Breast epithelium (tissue), 3 donors: Measurements from ENCODE around the gene DEFB108B.
"Not testable (repeated sequence)": the region's sequence is repeated elsewhere in the genome, so short reads cannot be mapped to it uniquely, and the experiment has no call there.

ENCODE experiments used
- POLR2A ChIP-seq: fragments of 450-650 bp; IDR thresholded peaks from one replicate; pipeline ENCODE4 v1.6.1; 2016; ENCODE audit warnings: antibody characterized with exemption, mild to moderate bottlenecking, moderate library complexity
- TF ChIP-seq, protein P1 (sequence below), 3 donors: fragments of 450-650 bp; IDR thresholded peaks; one replicate each; pipeline ENCODE4 v1.5.1; 2016 to 2017; ENCODE audit warnings: antibody characterized with exemption in 3 of 3, mild to moderate bottlenecking in 3 of 3, moderate library complexity in 3 of 3

DNA sequence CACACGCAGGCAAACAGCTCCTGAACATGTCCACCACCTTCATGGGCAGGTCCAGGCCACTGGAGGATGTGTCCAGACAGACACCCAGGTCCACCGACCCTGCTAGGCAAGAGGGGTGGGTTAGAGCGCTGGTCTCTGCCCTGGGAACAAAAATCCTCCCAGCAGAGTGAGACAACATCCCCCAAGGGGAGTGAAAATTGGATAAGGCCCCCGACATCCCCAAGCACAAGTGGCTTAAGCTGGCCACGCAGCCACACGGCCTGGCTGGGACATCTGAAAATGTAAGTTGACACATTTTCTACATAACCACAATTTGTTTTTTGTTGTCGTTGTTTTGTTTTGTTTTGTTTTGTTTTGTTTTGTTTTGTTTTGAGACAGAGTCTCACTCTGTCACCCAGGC, 30.1 kb upstream of the DEFB108B start:
- TF ChIP-seq, protein P1, sequence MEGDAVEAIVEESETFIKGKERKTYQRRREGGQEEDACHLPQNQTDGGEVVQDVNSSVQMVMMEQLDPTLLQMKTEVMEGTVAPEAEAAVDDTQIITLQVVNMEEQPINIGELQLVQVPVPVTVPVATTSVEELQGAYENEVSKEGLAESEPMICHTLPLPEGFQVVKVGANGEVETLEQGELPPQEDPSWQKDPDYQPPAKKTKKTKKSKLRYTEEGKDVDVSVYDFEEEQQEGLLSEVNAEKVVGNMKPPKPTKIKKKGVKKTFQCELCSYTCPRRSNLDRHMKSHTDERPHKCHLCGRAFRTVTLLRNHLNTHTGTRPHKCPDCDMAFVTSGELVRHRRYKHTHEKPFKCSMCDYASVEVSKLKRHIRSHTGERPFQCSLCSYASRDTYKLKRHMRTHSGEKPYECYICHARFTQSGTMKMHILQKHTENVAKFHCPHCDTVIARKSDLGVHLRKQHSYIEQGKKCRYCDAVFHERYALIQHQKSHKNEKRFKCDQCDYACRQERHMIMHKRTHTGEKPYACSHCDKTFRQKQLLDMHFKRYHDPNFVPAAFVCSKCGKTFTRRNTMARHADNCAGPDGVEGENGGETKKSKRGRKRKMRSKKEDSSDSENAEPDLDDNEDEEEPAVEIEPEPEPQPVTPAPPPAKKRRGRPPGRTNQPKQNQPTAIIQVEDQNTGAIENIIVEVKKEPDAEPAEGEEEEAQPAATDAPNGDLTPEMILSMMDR (IDR thresholded peaks at IDR 0.05) = not testable (repeated sequence)
- TF ChIP-seq POLR2A = not testable (repeated sequence)
